GM19351 (cell line): ENCODE measurements around the gene PADI6.

ENCODE experiments used
- ATAC-seq: cut with Tn5 transposase; IDR thresholded peaks from one replicate; pipeline ENCODE4 v1.9.1; 2021; ENCODE audit warnings: mild to moderate bottlenecking, moderate library complexity; ENCODE audit not compliant: unreplicated experiment

Gene PADI6

DNA sequence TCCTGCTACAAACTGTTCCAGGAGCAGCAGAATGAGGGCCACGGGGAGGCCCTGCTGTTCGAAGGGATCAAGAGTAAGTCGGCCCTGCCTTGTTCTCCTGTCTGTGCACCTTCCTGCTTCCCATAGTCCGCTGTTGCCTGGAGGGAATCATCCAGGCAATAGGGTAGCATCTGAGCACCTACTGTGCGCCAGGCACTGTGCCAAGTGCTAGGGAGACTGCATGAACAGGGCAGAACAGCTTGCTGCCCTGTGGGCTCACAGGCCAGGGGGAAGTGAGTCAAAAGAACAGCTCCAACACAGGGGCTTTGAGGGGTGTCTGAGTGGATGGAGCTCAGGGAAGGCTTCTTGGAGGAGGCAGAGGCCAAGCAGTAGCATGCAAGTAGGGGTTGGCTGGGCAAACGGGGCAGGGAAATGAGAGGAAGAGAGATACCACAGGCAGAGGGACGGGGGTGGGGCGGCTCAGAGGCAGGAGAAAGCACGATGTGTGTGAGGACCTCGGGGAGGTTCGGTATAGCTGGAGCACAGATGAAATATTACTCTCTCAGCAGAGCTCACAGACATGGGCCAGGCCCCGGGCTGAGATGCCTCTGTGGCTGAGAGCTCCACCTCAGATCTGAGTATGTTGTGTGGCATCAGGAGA lies 15.5 kb upstream of the PADI6 start:
- ATAC-seq: no peak

DNA sequence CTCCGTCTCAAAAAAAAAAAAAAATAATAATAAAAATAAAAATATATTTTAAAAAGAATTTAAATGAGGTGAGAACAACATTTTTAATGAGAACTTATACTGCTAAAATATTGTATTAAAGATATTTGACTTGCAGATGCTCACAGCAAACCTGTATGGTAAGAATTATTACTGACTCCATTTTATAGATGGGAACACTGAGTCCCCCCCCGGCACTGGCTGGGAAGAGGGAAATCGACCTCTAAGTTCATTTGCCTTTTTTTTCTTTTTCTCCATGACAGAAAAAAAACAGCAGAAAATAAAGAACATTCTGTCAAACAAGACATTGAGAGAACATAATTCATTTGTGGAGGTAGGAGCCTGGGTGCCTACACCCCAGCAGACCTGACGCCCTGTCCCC lies 13.4 kb upstream of the PADI6 start:
- no peak for ATAC-seq

DNA sequence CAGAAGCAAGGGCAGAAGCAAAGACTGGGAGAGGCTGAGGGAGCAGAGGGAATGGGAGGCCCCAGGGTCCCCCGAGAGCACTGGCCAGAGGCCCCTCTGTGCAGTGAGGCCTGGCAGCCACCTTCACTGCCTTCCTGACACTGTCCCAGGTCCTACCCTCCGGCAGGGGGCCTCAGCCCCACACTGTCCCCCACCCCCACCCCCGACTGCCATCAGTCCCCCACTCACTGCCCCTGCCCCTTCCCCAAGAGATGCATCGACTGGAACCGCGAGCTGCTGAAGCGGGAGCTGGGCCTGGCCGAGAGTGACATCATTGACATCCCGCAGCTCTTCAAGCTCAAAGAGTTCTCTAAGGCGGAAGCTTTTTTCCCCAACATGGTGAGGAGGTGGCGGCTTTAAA lies 13.0 kb upstream of the PADI6 start:
- no peak for ATAC-seq

- ATAC-seq: no peak
These were observed 12.2 kb upstream of the PADI6 start for GRCh38 chr1:17359808-17360207.

DNA sequence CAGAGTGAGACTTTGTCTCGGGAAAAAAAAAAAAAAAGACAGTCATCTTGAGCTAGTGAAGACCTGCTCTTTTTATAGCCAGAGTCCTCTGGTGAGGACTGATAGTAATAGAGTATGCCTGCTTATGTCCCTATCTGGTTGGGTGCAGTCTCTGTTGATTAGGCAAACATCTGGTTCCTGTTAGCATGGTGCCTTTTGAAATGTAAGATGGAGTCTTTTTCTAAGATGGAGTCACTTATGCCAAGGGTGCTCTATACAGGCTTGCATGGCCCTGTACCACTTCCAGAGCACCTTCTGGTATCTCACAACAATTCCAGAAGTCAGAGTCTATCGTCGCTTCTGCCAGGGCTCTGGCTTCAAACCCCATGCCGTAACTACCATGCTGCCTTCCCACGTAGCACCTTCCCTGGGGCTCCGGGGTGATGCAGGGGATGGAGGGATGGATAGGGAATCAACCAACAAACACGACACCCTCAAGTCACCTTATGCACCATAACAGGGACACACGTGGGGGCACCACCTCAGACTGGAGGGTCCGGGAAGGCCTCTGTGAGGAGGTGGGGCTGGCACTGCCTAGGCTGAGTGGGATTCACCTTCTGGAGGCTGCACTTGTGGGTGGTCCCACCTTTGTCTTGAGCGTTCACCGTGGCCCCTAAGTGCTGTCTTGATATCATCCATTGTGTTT lies 11.6 kb upstream of the PADI6 start:
- no peak for ATAC-seq

- no peak for ATAC-seq
These were observed 10.3 kb upstream of the PADI6 start for GRCh38 chr1:17361687-17362086.

GRCh38 chr1:17363351-17363750 lies 8.6 kb upstream of the PADI6 start:
- no peak for ATAC-seq

- no peak for ATAC-seq
These were observed 8.2 kb upstream of the PADI6 start for GRCh38 chr1:17363771-17364170.

DNA sequence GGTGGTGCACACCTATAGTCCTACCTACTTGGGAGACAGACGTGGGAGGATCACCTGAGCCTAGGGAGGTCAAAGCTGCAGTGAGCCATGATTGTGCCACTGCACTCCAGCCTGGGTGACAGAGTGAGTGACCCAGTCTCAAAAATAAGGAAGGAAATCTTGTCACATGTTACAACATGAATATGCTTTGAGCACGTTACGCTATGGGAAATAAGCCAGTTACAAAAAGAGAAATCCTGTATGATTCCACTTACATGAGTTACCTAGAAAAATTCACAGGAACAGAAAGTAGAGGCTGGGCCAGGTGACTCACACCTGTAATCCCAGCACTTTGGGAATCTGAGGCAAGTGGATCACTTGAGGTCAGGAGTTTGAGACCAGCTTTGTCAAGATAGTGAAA lies 6.7 kb upstream of the PADI6 start:
- ATAC-seq: no peak

- ATAC-seq: no peak
These were observed 2.5 kb upstream of the PADI6 start for GRCh38 chr1:17369466-17369865.

DNA sequence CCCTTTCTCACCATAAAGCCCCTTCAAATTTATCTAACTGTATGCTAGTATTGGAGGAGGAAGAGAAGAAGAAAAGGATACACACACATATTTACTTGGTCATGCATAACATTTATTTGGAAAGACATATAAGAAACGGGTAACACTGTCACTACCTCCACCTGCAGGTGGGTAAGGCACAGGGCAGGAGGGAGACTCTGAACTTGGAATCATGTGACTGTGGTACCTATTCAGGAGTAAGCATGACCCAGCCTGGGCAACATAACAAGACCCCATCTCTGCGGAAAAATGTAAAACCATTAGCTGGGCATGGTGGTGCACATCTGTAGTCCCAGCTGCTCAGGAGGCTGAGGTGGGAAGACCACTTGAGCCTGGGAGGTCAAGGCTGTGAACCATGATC lies 1.4 kb upstream of the PADI6 start:
- no peak for ATAC-seq

GRCh38 chr1:17372955-17373354 lies 959 bp downstream of the PADI6 start:
- ATAC-seq: no peak

DNA sequence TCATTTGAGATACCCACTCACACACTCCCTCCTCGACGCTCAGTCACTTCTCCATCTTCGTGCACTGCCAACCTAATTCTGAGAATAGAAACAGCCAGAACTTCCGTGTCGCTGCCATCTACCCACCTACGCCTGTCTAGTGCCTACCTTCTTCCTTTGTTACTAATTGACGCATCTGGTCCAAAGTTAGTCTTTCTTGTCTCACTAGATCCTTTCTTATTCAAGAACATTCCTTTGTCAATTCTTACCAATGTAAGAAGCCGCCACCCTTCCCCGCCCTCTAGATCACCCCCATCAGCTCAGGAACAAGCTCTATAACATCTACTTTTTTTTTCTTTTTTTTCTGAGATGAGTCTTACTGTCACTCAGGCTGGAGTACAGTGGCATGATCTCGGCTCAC lies 3.7 kb downstream of the PADI6 start:
- ATAC-seq: no peak

DNA sequence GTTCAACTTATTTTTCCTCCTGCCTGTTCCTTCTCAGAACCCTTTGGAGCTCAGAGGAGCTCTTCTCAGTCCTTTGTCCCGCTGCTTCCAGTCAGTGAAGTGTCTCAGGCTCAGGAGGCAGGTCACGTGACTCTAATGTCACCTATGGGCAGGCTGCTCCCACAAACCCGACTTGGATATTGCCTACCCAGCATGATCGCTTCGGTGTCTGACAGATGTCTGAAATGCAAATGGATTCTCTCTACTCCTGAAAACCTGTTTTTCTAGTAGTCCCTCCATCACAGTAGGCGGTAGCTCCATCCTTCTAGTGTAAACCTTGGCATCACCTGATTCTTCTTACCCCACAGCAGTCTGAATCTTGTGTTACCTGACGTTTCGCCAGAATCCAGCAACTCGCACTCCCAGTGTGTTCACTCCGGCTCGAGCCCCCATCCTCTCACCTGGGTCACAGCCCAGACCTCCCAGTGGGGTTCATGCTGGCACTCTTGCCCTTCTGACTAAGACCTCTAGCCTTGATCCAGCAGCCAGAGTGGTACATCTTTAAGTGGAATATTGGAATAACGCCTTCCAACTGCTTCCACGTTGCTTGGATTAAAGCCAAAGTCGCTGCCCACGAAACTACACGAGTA lies 5.4 kb downstream of the PADI6 start:
- ATAC-seq: no peak

DNA sequence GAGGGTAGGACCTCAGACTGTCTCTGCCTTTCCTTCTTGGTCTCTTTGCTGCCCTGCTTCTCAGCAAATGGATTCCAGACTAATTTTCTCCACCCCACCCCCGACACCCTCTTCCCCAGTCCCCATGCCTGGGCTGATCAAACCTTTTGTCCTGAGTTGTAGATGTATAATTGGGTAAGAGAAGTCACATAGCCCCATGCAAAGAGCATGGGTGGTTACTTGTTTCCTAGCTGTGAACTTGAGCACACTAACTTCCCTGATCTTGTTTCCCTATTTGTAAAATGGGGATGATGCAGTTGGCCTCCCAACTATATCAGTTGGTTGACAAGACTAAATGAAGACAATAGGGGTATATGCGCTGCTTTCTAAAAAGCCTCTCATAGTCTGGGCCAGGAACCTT lies 9.2 kb downstream of the PADI6 start:
- no peak for ATAC-seq

DNA sequence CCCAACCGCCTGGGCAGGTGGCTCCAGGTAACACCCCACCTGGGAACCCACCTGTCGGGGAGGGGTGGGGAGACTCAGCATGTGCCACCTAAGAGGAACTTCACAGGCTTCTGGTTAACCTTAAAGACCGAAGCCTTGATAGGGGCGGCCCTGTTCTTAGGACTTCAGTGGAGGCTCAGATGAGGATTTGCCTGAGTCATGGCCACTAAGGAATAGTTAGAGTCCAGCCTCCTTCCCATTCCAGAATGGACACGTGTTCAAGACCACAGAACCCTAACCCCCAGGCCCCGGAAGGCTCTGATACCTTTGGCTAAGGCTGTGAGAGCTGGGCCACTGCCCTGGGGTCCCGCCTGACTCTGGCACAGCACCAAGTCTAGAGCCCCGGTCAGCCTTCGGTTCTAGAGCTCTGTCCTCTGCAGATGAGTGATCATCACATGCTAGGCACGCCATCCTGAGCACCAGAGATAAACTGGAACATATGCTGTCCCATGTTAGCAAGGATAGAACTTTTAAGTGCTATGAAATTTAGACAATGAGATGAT lies 20.3 kb downstream of the PADI6 start:
- no peak for ATAC-seq

DNA sequence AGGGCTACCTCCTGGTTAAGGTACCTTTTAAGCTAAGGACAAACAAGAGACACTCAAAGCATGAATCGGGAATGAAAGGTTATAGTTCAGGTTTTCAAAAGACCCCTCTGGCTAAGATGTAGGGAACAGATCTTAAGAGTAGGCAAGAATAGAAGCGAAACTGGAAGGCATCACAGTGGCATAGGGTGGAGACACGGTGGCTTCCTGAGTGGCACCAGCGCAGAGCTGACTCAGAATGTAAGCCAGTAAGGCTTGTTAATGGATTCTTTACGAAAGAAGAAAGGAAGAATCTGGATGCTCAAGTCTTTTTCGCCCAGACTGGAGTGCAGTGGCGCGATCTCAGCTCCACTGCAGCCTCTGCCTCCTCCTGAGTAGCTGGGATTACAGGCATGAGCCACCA lies 21.2 kb downstream of the PADI6 start:
- ATAC-seq: no peak

DNA sequence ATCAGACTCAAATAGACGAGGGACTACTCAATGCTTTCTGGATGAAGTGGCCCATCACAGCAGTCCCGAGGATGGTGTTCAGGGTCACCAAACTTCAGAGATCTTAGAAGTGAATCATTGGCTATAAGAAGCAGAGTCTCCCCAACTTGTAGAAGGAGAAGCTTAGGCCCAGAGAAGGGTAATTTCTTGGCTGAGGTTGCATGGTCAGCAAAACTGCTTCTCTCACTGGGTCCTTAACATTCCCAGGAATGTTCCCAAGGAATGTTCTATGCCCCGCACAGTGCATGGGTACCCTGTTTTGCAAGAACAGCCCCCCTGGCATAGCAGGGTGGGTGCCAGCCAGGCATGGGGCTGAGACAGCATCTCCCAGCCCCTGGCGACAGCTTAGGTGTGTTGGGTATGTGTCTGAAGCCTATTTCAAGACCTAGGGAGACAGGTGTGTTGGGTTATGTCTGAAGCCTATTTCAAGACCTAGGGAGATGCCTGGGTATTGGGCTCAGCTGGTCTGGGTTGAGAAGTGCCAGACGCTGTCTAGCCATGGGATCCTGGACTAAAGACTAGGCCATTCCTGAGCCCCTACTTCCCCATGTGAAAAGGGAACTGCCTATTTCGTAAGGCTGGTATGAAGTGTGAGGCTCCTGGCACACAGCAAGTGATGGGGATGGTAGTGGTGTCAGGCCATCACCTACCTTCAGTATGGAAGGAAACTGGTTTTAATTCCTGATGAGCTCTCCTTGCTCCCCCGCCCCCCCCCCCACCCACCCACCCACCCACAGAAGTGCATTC lies 26.1 kb downstream of the PADI6 start:
- ATAC-seq: no peak

DNA sequence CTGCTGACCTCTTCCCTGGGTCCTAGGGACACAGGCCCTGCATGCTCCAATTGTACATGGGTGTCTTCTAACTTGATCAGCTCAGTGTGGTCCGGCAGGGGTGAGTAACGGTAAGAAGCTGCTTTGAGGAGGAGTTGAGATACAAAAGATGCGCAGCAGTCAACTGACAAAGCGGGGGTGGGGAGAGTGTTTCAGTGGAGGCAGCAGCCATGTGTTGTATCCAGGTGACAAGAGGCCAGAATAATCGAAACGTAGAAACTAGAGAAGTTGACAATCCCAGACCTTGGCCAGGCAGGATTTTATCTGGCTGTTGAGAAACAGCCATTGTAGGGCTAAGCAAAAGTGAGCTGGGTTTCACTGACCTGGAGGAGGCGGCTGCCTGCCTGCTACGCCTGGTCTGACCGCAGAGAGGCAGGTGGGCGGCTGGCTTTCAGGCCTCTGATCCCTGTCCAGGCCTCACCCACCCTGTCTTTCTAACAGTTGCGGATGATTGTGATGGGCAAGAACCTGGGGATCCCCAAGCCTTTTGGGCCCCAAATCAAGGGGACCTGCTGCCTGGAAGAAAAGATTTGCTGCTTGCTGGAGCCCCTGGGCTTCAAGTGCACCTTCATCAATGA lies 28.8 kb downstream of the PADI6 start:
- ATAC-seq: no peak

DNA sequence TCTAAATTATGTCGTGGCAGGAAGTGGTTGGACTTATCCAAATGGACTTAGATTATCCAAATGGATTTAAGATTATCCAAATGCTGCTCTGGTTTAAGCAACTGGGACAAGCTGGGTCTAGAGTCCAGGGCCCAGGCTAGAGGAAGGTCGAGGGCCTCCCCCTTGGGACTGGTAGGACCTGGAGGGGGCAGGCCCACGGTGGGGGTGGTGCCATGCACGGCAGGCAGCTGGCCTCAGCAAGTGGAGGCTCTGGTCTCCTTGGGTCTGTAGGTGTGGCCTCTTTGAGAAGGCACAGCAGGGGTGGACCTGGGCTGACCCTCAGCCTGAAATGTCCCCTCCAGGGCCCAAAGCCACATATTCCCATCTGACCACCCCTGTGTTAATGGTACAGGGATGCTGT lies 29.8 kb downstream of the PADI6 start:
- ATAC-seq: no peak

DNA sequence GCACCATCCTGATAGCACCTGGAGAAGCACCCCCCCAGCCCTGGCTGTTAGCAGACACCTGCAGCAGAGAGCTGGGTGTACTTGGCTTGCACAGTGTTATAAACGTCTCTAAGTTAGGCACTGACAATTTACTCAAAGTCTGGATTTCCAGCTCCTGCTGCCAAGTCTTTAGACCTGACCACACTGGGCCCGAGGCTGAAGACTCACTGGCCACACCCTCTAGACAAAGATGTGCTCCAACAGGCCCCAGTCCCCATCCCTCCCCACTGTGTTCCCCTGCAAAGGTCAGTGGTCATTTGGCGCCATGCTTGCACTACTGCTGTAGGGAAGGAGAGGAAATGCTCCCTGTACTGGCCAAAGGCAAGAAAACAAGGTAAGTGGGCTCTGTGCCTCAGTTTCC lies 31.1 kb downstream of the PADI6 start:
- no peak for ATAC-seq
